Measurements from ENCODE around the gene SSR4.

SSR4 gene

GRCh38 chrX:153831429-153832150 lies 37.1 kb downstream of the SSR4 start:
- no peak for DNase-seq

GRCh38 chrX:153832728-153833127 lies 38.3 kb downstream of the SSR4 start:
- DNase-seq: no peak

- DNase-seq: no peak
These were observed 42.5 kb downstream of the SSR4 start for GRCh38 chrX:153836921-153837320.

GRCh38 chrX:153844509-153845082 lies 50.1 kb downstream of the SSR4 start:
- DNase-seq: no peak

GRCh38 chrX:153845195-153845594 lies 50.7 kb downstream of the SSR4 start:
- DNase-seq: no peak

GRCh38 chrX:153845842-153846241 lies 51.4 kb downstream of the SSR4 start:
- DNase-seq: no peak
